Fibroblast of lung (primary cell): ENCODE measurements around the gene CENPH.

ENCODE experiments used
- CTCF ChIP-seq, 2 donors: IDR thresholded peaks in 1 of 2; conservative IDR thresholded peaks in 1 of 2; 1 replicate in 1 of 2; 2 replicates in 1 of 2; pipeline ENCODE4 v1.5.1; 2011 to 2012; ENCODE audit warnings: low read length in 2 of 2, control low read depth in 1 of 2, inconsistent platforms in 1 of 2, low read depth in 1 of 2, mild to moderate bottlenecking in 1 of 2
- EZH2 ChIP-seq: IDR thresholded peaks from 2 replicates; pipeline ENCODE4 v1.5.1; 2012; ENCODE audit warnings: low read length, control low read depth, mild to moderate bottlenecking; ENCODE audit errors: missing control alignments

GRCh38 chr5:69160651-69161050 is 28.7 kb upstream of the CENPH start:
- TF ChIP-seq CTCF (conservative IDR thresholded peaks at IDR 0.05 in 1 of 2, IDR thresholded peaks at IDR 0.05 in 1 of 2; ENCODE audit: low read depth in 1 of 2, low read length in 2 of 2) (no peak), EZH2 (no peak)
